H1 (cell line): ENCODE measurements around the gene PLEKHA4. TPM values are rescaled to one million over a fixed set of nuclear protein-coding genes. Genes with fewer than 3 reads are reported as not detected.

Experiments used
- CTCF ChIA-PET: fragments of 300-600 bp; sonication (Branson Sonifier 250); formaldehyde crosslinking; loops from one replicate; lab custom pipeline; 2021; ENCODE audit not compliant: partially characterized antibody; lab: Charles Lee
- POLR2A ChIA-PET: fragments of 300-600 bp; sonication (Branson Sonifier 250); formaldehyde crosslinking; loops from one replicate; lab custom pipeline; 2021; ENCODE audit warnings: inconsistent platforms; ENCODE audit not compliant: partially characterized antibody; lab: Charles Lee
- DNase-seq, 2 experiments: peaks; one replicate each; pipeline versions ENCODE4 v3.0.0 to v3.0.0-alpha.2; 2010 to 2022; ENCODE audit warnings: low spot score in 2 of 2, low read depth in 1 of 2, mixed read lengths in 1 of 2
- FAIRE-seq: peaks from 2 replicates; lab custom pipeline; 2011; peaks lifted over from hg19 to GRCh38; lab: Jason Lieb, UNC
- H2AFZ ChIP-seq: 2 replicates; pipeline ENCODE4 v1.8.1; 2012; ENCODE audit warnings: low read length, inconsistent platforms
- H2AK5ac ChIP-seq: 2 replicates; pipeline ENCODE4 v1.6.1; 2013; ENCODE audit warnings: low read depth, low read length
- H2BK120ac ChIP-seq: replicated peaks from 2 replicates; pipeline ENCODE3; 2013; ENCODE audit warnings: low read depth, low read length, inconsistent platforms
- H2BK12ac ChIP-seq: 2 replicates; pipeline ENCODE4 v1.6.1; 2013; ENCODE audit warnings: low read depth, low read length
- H2BK15ac ChIP-seq: 2 replicates; pipeline ENCODE4 v1.6.1; 2013; ENCODE audit warnings: low read length
- H2BK20ac ChIP-seq: 2 replicates; pipeline ENCODE4 v1.6.1; 2013; ENCODE audit warnings: low read length
- H2BK5ac ChIP-seq: 2 replicates; pipeline ENCODE4 v1.6.1; 2013; ENCODE audit warnings: low read depth, low read length
- H3K14ac ChIP-seq: 2 replicates; pipeline ENCODE4 v1.6.1; 2013; ENCODE audit warnings: inconsistent platforms; ENCODE audit not compliant: insufficient read length
- H3K18ac ChIP-seq: 2 replicates; pipeline ENCODE4 v1.6.1; 2013; ENCODE audit warnings: low read length; ENCODE audit errors: extremely low read depth
- H3K23ac ChIP-seq: 2 replicates; pipeline ENCODE4 v1.6.1; 2013; ENCODE audit warnings: inconsistent platforms; ENCODE audit not compliant: insufficient read length
- H3K23me2 ChIP-seq: 2 replicates; pipeline ENCODE4 v1.6.1; 2013; ENCODE audit warnings: low read depth, low read length
- H3K27ac ChIP-seq: 2 replicates; pipeline ENCODE4 v1.6.1; 2011; ENCODE audit warnings: low read depth, low read length, inconsistent platforms
- H3K27me3 ChIP-seq, 4 experiments: replicated peaks in 1 of 4; 1 replicate in 1 of 4; 2 replicates in 3 of 4; pipeline versions ENCODE4 v1.6.1 to v1.8.1; 2011 to 2013; ENCODE audit warnings: low read length in 3 of 4, mild to moderate bottlenecking in 3 of 4, inconsistent platforms in 2 of 4, mixed read lengths in 2 of 4, moderate library complexity in 1 of 4; ENCODE audit not compliant: control insufficient read depth in 3 of 4, insufficient read depth in 3 of 4; ENCODE audit errors: extremely low read depth in 1 of 4
- H3K36me3 ChIP-seq, 4 experiments: 2 replicates each; pipeline versions ENCODE4 v1.6.1 to v1.8.1; 2011 to 2013; ENCODE audit warnings: mild to moderate bottlenecking in 4 of 4, low read length in 3 of 4, moderate library complexity in 2 of 4, control low read depth in 1 of 4, inconsistent platforms in 1 of 4; ENCODE audit not compliant: insufficient read depth in 4 of 4, control insufficient read depth in 2 of 4
- H3K4ac ChIP-seq: replicated peaks from 2 replicates; pipeline ENCODE3; 2013; ENCODE audit warnings: low read length, low read depth, mixed read lengths, inconsistent platforms; ENCODE audit not compliant: insufficient read length
- H3K4me1 ChIP-seq, 4 experiments: replicated peaks in 1 of 4; 1 replicate in 1 of 4; 2 replicates in 3 of 4; pipeline versions ENCODE4 v1.6.1 to v1.8.1; 2011 to 2013; ENCODE audit warnings: low read length in 3 of 4, inconsistent platforms in 2 of 4, mixed read lengths in 1 of 4; ENCODE audit not compliant: insufficient read depth in 4 of 4, control insufficient read depth in 3 of 4
- H3K4me2 ChIP-seq, 2 experiments: 2 replicates each; pipeline versions ENCODE4 v1.6.1 to v1.8.1; 2011 to 2013; ENCODE audit warnings: low read depth in 2 of 2, low read length in 2 of 2, control low read depth in 1 of 2, inconsistent platforms in 1 of 2, mild to moderate bottlenecking in 1 of 2; ENCODE audit not compliant: insufficient read depth in 1 of 2
- H3K4me3 ChIP-seq, 4 experiments: fragments of 200-600, 300-600 bp in 1 of 4; sonication (generic), shearing (Covaris generic), sonication (Bioruptor Twin) in 1 of 4; 2 replicates each; pipeline versions ENCODE4 v1.5.1 to v1.8.1; 2011 to 2016; ENCODE audit warnings: low read length in 4 of 4, low read depth in 3 of 4, control low read depth in 2 of 4, inconsistent platforms in 2 of 4, mild to moderate bottlenecking in 2 of 4, mixed read lengths in 1 of 4, moderate library complexity in 1 of 4; ENCODE audit not compliant: insufficient read depth in 2 of 4; ENCODE audit errors: extremely low read depth in 1 of 4
- H3K56ac ChIP-seq: replicated peaks from 2 replicates; pipeline ENCODE3; 2013; ENCODE audit warnings: low read depth, mild to moderate bottlenecking, mixed read lengths, low read length, inconsistent platforms; ENCODE audit not compliant: insufficient read length
- H3K79me1 ChIP-seq: 2 replicates; pipeline ENCODE4 v1.6.1; 2013; ENCODE audit warnings: low read depth, low read length, control low read depth
- H3K79me2 ChIP-seq, 2 experiments: 2 replicates each; pipeline versions ENCODE4 v1.6.1 to v1.8.1; 2012 to 2013; ENCODE audit warnings: low read length in 2 of 2, mild to moderate bottlenecking in 2 of 2, inconsistent platforms in 1 of 2; ENCODE audit not compliant: insufficient read depth in 2 of 2, control insufficient read depth in 1 of 2
- H3K9ac ChIP-seq, 4 experiments: replicated peaks in 1 of 4; 1 replicate in 1 of 4; 2 replicates in 3 of 4; pipeline versions ENCODE4 v1.6.1 to v1.8.1; 2011 to 2013; ENCODE audit warnings: low read depth in 3 of 4, low read length in 3 of 4, control low read depth in 2 of 4, mild to moderate bottlenecking in 2 of 4, moderate library complexity in 2 of 4, inconsistent platforms in 1 of 4; ENCODE audit errors: extremely low read depth in 1 of 4
- H3K9me3 ChIP-seq, 2 experiments: 2 replicates each; pipeline versions ENCODE4 v1.6.1 to v1.8.1; 2012 to 2013; ENCODE audit warnings: mild to moderate bottlenecking in 2 of 2, moderate library complexity in 2 of 2, control low read depth in 1 of 2, inconsistent platforms in 1 of 2, low read depth in 1 of 2, low read length in 1 of 2, mixed read lengths in 1 of 2; ENCODE audit not compliant: insufficient read depth in 2 of 2
- H4K20me1 ChIP-seq, 2 experiments: replicated peaks in 1 of 2; 2 replicates each; pipeline versions ENCODE3 to v1.8.1; 2011 to 2013; ENCODE audit warnings: inconsistent platforms in 2 of 2, low read length in 2 of 2, mild to moderate bottlenecking in 1 of 2; ENCODE audit not compliant: insufficient read depth in 2 of 2, control insufficient read depth in 1 of 2
- H4K5ac ChIP-seq: 2 replicates; pipeline ENCODE4 v1.6.1; 2013; ENCODE audit warnings: low read length, low read depth, mixed read lengths, inconsistent platforms; ENCODE audit not compliant: insufficient read length
- H4K8ac ChIP-seq: 2 replicates; pipeline ENCODE4 v1.8.0; 2013; ENCODE audit warnings: mild to moderate bottlenecking, moderate library complexity, low read length, inconsistent platforms; ENCODE audit not compliant: insufficient read depth; ENCODE audit errors: extremely low read depth
- H4K91ac ChIP-seq: replicated peaks from 2 replicates; pipeline ENCODE3; 2013; ENCODE audit warnings: low read length, mixed read lengths, inconsistent platforms; ENCODE audit not compliant: insufficient read length
- HDAC6 ChIP-seq: IDR thresholded peaks from one replicate; pipeline ENCODE4 v1.7.1; 2012; ENCODE audit warnings: low read depth, mild to moderate bottlenecking, inconsistent platforms, low read length, moderate library complexity
- KDM1A ChIP-seq: fragments of 200-600, 300-600 bp; sonication (generic); IDR thresholded peaks from 2 replicates; pipeline ENCODE4 v1.7.1; 2016; ENCODE audit warnings: mild to moderate bottlenecking, low read length, borderline replicate concordance
- SIX5 ChIP-seq: IDR thresholded peaks from 2 replicates; pipeline ENCODE4 v1.6.1; 2011; ENCODE audit warnings: mild to moderate bottlenecking, low read depth, low read length
- WGBS, 2 experiments: shearing (Covaris generic) in 1 of 2; methylation state at CpG; one replicate each; pipeline versions ENCODE4 v1.1.6 to v1.1.7; 2013 to 2015; ENCODE audit warnings: low lambda C conversion rate in 2 of 2, mixed read lengths in 2 of 2, inconsistent platforms in 1 of 2, low coverage in 1 of 2, missing lambda C conversion rate in 1 of 2; ENCODE audit not compliant: insufficient replicate concordance in 2 of 2, insufficient coverage in 1 of 2, insufficient read length in 1 of 2; ENCODE audit errors: extremely low coverage in 1 of 2, missing lambda C conversion rate in 1 of 2; 5-methylcytosine and 5-hydroxymethylcytosine counted together
- polyA plus RNA-seq, 7 experiments: library from polyadenylated mRNA; depleted of rRNA in 3 of 7; stranded (reverse) in 5 of 7; unstranded in 2 of 7; fragments of >200 nt in 5 of 7; fragments of 200-250 nt in 2 of 7; gene quantifications; 1 replicate in 5 of 7; 2 replicates in 1 of 7; 4 replicates in 1 of 7; pipeline versions ENCODE4 v1.2.1 to v1.2.3, GENCODE V29; 2011 to 2013; ENCODE audit warnings: missing spikeins in 2 of 7, mixed read lengths in 2 of 7
- total RNA-seq: library from RNA; stranded (reverse); fragmentation: NEBNext Ultra II Directional; extraction: Animal tissue kit (Norgen Biotek cat#: 25700); gene quantifications from 2 replicates; pipeline ENCODE4 v1.2.1, GENCODE V29; 2021

The PLEKHA4 gene
- total and polyA plus RNA-seq, 2 of the 8 experiments (the other 6 are each of a cell fraction or from before 2014, with no cell fraction given) = 8.2 to 18.0 TPM

- Histone ChIP-seq H2AFZ (no peak overlapping the region), H2BK120ac (no peak overlapping the region), H3K9ac (no peak overlapping the region), H3K4me1 (no peaks in the 10 kb centered on the region), H3K23ac (no peak overlapping the region), H3K79me2 (no peaks in the 10 kb centered on the region), H3K36me3 (peaks cover 18 to 57% (median 35%) of the 10 kb centered on the region in 4 experiments), H3K27ac (no peak overlapping the region), H2BK5ac (no peak overlapping the region), H3K9me3 (no peaks in the 10 kb centered on the region), H3K56ac (no peak overlapping the region), H2AK5ac (no peak overlapping the region), H3K27me3 (no peaks in the 10 kb centered on the region), H3K79me1 (no peaks in the 10 kb centered on the region), H3K14ac (no peak overlapping the region), H3K4me3 (no peak overlapping the region), H4K20me1 (peaks cover 0 to 7% of the 10 kb centered on the region in 2 experiments), H4K91ac (no peak overlapping the region), H3K18ac (no peak overlapping the region), H3K4ac (no peak overlapping the region), H4K5ac (no peak overlapping the region), H2BK12ac (no peak overlapping the region), H2BK20ac (no peak overlapping the region), H3K23me2 (no peaks in the 10 kb centered on the region; the same call in 1 of the 2 replicates), H2BK15ac (no peak overlapping the region), H3K4me2 (no peak overlapping the region), H4K8ac (no peak overlapping the region; the same call in 1 of the 2 replicates)
- no peak for DNase-seq
- CTCF ChIA-PET = interaction anchor here (2.0 kb wide), 1 partner anchor 118 kb away, joined by 5 read pairs; no protein-coding TSS in a partner anchor
- FAIRE-seq = no peak
- TF ChIP-seq KDM1A = no peak
- TF ChIP-seq SIX5 = peak; percentile 96
- no peak for TF ChIP-seq HDAC6
- POLR2A ChIA-PET = interaction anchor here (0.6 to 3.1 kb wide), 6 partner anchors 13 to 240 kb away, joined by 3 to 8 read pairs (median 3); partner anchors contain the start of genes NTN5, NUCB1 and PPP1R15A
- 94% methylated on average over 9 of the region's 9 CpGs; no CpG with 5 or more reads in 1 of the 2 experiments for WGBS, 2 experiments
Observed at GRCh38 chr19:48913114-48913889, 44.9 kb upstream of the PLEKHA4 start.
